Measurements from ENCODE around the gene EEF1A1.

Gene EEF1A1

GRCh38 chr6:73523434-73524123 is 2.7 kb upstream of the EEF1A1 start:
- Histone ChIP-seq H3K4ac (ENCODE audit: low read depth in 1 of 2, low read length in 2 of 2) (peak overlapping the region; percentile 80 to 83), H2BK5ac (ENCODE audit: low read depth, low read length, poor library complexity, severe bottlenecking) (no peak overlapping the region), H3K27ac (ENCODE audit: low read length, poor library complexity, severe bottlenecking) (no peak overlapping the region), H3K27me3 (ENCODE audit: control insufficient read depth in 1 of 2, insufficient read depth in 1 of 2, low read length in 2 of 2) (no peaks in the 10 kb centered on the region), H2BK12ac (ENCODE audit: low read length in 2 of 2) (no peak overlapping the region), H3K4me3 (ENCODE audit: insufficient read depth in 1 of 2, low read depth in 1 of 2, low read length in 2 of 2) (peak overlapping the region in 1 of 2 experiments; percentile 80), H3K4me2 (ENCODE audit: low read length, poor library complexity, severe bottlenecking) (no peak overlapping the region), H3K9me3 (ENCODE audit: control insufficient read depth, low read length) (no peaks in the 10 kb centered on the region), H3K18ac (ENCODE audit: low read depth in 1 of 2, low read length in 2 of 2) (peak overlapping the region; percentile 61 to 71), H3K9ac (ENCODE audit: low read length) (peak overlapping the region; percentile 100), H3K23ac (ENCODE audit: low read length in 2 of 2) (no peak overlapping the region), H2BK120ac (ENCODE audit: low read depth, low read length) (peak overlapping the region; percentile 87), H2AFZ (ENCODE audit: low read depth, low read length) (peak overlapping the region; percentile 29), H3K4me1 (ENCODE audit: control insufficient read depth, insufficient read depth, low read depth, low read length) (peaks cover 1% of the 10 kb centered on the region), H3K79me1 (replicated peaks; ENCODE audit: low read length, poor library complexity, severe bottlenecking) (peaks cover 3% of the 10 kb centered on the region), H3K36me3 (ENCODE audit: control insufficient read depth in 1 of 2, insufficient read depth in 2 of 2, low read depth in 1 of 2, low read length in 2 of 2) (peaks cover 13 to 16% of the 10 kb centered on the region in 2 experiments), H4K8ac (ENCODE audit: low read length) (peak overlapping the region; percentile 97), H3K14ac (ENCODE audit: low read length in 2 of 2) (peak overlapping the region in 1 of 2 experiments; percentile 62), H4K91ac (ENCODE audit: low read length) (peak overlapping the region; percentile 89), H2AK5ac (ENCODE audit: low read length, severe bottlenecking) (no peak overlapping the region), H2BK15ac (ENCODE audit: low read depth, poor library complexity, severe bottlenecking) (peak overlapping the region; percentile 97)
- 66% methylated on average over 46 of the region's 50 CpGs for WGBS
- no peak for DNase-seq

- Histone ChIP-seq H3K36me3 (ENCODE audit: control insufficient read depth in 1 of 2, insufficient read depth in 2 of 2, low read depth in 1 of 2, low read length in 2 of 2) (peaks cover 14 to 36% of the 10 kb centered on the region in 2 experiments), H3K27ac (ENCODE audit: low read length, poor library complexity, severe bottlenecking) (peak overlapping the region; percentile 97), H3K4me3 (ENCODE audit: insufficient read depth in 1 of 2, low read depth in 1 of 2, low read length in 2 of 2) (peak overlapping the region; percentile 63 to 84), H3K79me1 (replicated peaks; ENCODE audit: low read length, poor library complexity, severe bottlenecking) (peaks cover 3% of the 10 kb centered on the region), H3K18ac (ENCODE audit: low read depth in 1 of 2, low read length in 2 of 2) (peak overlapping the region; percentile 87 to 99), H3K9me3 (ENCODE audit: control insufficient read depth, low read length) (no peaks in the 10 kb centered on the region), H2BK120ac (ENCODE audit: low read depth, low read length) (peak overlapping the region; percentile 80), H3K4me1 (ENCODE audit: control insufficient read depth, insufficient read depth, low read depth, low read length) (peaks cover 1% of the 10 kb centered on the region), H2AK5ac (ENCODE audit: low read length, severe bottlenecking) (no peak overlapping the region), H2AFZ (ENCODE audit: low read depth, low read length) (peak overlapping the region; percentile 66), H2BK12ac (ENCODE audit: low read length in 2 of 2) (peak overlapping the region in 1 of 2 experiments; percentile 92), H4K91ac (ENCODE audit: low read length) (peak overlapping the region; percentile 79), H3K9ac (ENCODE audit: low read length) (peak overlapping the region; percentile 100), H2BK5ac (ENCODE audit: low read depth, low read length, poor library complexity, severe bottlenecking) (peak overlapping the region; percentile 80), H3K27me3 (ENCODE audit: control insufficient read depth in 1 of 2, insufficient read depth in 1 of 2, low read length in 2 of 2) (no peaks in the 10 kb centered on the region), H3K4me2 (ENCODE audit: low read length, poor library complexity, severe bottlenecking) (peak overlapping the region; percentile 86), H3K23ac (ENCODE audit: low read length in 2 of 2) (peak overlapping the region in 1 of 2 experiments; percentile 93), H2BK15ac (ENCODE audit: low read depth, poor library complexity, severe bottlenecking) (peak overlapping the region; percentile 87), H4K8ac (ENCODE audit: low read length) (peak overlapping the region; percentile 21), H3K14ac (ENCODE audit: low read length in 2 of 2) (peak overlapping the region in 1 of 2 experiments; percentile 99), H3K4ac (ENCODE audit: low read depth in 1 of 2, low read length in 2 of 2) (peak overlapping the region; percentile 73 to 89)
- WGBS = under 1% methylated on average over 30 of the region's 36 CpGs
- DNase-seq = peak; percentile 95
These were observed 636 bp upstream of the EEF1A1 start for GRCh38 chr6:73521351-73521985.

- Histone ChIP-seq H3K79me1 (replicated peaks; ENCODE audit: low read length, poor library complexity, severe bottlenecking) (peaks cover 3% of the 10 kb centered on the region), H3K4ac (ENCODE audit: low read depth in 1 of 2, low read length in 2 of 2) (peak overlapping the region; percentile 82 to 100)
- under 1% methylated on average over 53 of the region's 56 CpGs for WGBS
These were observed 725 bp downstream of the EEF1A1 start for GRCh38 chr6:73519926-73520687.

More at GRCh38 chr6:73519926-73520687, 725 bp downstream of the EEF1A1 start:
- Histone ChIP-seq H3K27ac (ENCODE audit: low read length, poor library complexity, severe bottlenecking) (peak overlapping the region; percentile 99), H2BK15ac (ENCODE audit: low read depth, poor library complexity, severe bottlenecking) (peak overlapping the region; percentile 60), H2BK12ac (ENCODE audit: low read length in 2 of 2) (no peak overlapping the region), H2BK120ac (ENCODE audit: low read depth, low read length) (peak overlapping the region; percentile 89), H3K23ac (ENCODE audit: low read length in 2 of 2) (peak overlapping the region; percentile 71 to 96), H3K9ac (ENCODE audit: low read length) (peak overlapping the region; percentile 100), H4K91ac (ENCODE audit: low read length) (peak overlapping the region; percentile 98), H4K8ac (ENCODE audit: low read length) (peak overlapping the region; percentile 97), H3K4me2 (ENCODE audit: low read length, poor library complexity, severe bottlenecking) (peak overlapping the region; percentile 65), H2AK5ac (ENCODE audit: low read length, severe bottlenecking) (peak overlapping the region; percentile 99), H2BK5ac (ENCODE audit: low read depth, low read length, poor library complexity, severe bottlenecking) (peak overlapping the region; percentile 90), H3K14ac (ENCODE audit: low read length in 2 of 2) (peak overlapping the region; percentile 74 to 90), H3K4me3 (ENCODE audit: insufficient read depth in 1 of 2, low read depth in 1 of 2, low read length in 2 of 2) (peak overlapping the region; percentile 96 to 99), H3K18ac (ENCODE audit: low read depth in 1 of 2, low read length in 2 of 2) (peak overlapping the region; percentile 100), H2AFZ (ENCODE audit: low read depth, low read length) (no peak overlapping the region), H3K27me3 (ENCODE audit: control insufficient read depth in 1 of 2, insufficient read depth in 1 of 2, low read length in 2 of 2) (no peaks in the 10 kb centered on the region), H3K9me3 (ENCODE audit: control insufficient read depth, low read length) (no peaks in the 10 kb centered on the region), H3K36me3 (ENCODE audit: control insufficient read depth in 1 of 2, insufficient read depth in 2 of 2, low read depth in 1 of 2, low read length in 2 of 2) (peaks cover 20 to 49% of the 10 kb centered on the region in 2 experiments), H3K4me1 (ENCODE audit: control insufficient read depth, insufficient read depth, low read depth, low read length) (peaks cover 1% of the 10 kb centered on the region)
- DNase-seq = peak; percentile 86
